A673 (cell line): ENCODE data around the gene KCNH8.

Experiments used
- EZH2 ChIP-seq: fragments of 200-600 bp; sonication (generic); IDR thresholded peaks from 2 replicates; pipeline ENCODE4 v1.6.1; 2017; ENCODE audit warnings: borderline replicate concordance, low read depth, mild to moderate bottlenecking, mixed read lengths, antibody characterized with exemption, low read length; ENCODE audit not compliant: poor library complexity, severe bottlenecking
- TF ChIP-seq, protein P1 (sequence below): fragments of 300-800, 200-600 bp; sonication (generic); conservative IDR thresholded peaks from 2 replicates; pipeline ENCODE4 v1.5.1; 2017; ENCODE audit warnings: low read depth, mild to moderate bottlenecking, antibody characterized with exemption, low read length, moderate library complexity, mixed read lengths

- TF ChIP-seq, protein P1, sequence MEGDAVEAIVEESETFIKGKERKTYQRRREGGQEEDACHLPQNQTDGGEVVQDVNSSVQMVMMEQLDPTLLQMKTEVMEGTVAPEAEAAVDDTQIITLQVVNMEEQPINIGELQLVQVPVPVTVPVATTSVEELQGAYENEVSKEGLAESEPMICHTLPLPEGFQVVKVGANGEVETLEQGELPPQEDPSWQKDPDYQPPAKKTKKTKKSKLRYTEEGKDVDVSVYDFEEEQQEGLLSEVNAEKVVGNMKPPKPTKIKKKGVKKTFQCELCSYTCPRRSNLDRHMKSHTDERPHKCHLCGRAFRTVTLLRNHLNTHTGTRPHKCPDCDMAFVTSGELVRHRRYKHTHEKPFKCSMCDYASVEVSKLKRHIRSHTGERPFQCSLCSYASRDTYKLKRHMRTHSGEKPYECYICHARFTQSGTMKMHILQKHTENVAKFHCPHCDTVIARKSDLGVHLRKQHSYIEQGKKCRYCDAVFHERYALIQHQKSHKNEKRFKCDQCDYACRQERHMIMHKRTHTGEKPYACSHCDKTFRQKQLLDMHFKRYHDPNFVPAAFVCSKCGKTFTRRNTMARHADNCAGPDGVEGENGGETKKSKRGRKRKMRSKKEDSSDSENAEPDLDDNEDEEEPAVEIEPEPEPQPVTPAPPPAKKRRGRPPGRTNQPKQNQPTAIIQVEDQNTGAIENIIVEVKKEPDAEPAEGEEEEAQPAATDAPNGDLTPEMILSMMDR = no peak
- TF ChIP-seq EZH2 = no peak
Measured at GRCh38 chr3:19293295-19293694, 145.0 kb downstream of the KCNH8 start.
